K562 (cell line): Measurements from ENCODE around the gene P2RY8. TPM values are rescaled to one million over a fixed set of nuclear protein-coding genes. Genes with fewer than 3 reads are reported as not detected.

ENCODE experiments used
- ATAC-seq: fragments of 200-7000 bp; cut with Tn5 transposase; 3 replicates; pipeline ENCODE4 v1.9.1; 2020; ENCODE audit warnings: moderate library complexity
- BruUV-seq: library from RNA; stranded (reverse); fragments of 400-500 nt; replicated peaks from 2 replicates; lab custom pipeline; 2021; lab: Mats Ljungman, UMichigan
- CTCF ChIA-PET: fragments of 300-600 bp; formaldehyde crosslinking; extraction: SDS; loops from one replicate; lab custom pipeline; 2021; ENCODE audit warnings: low intra/inter-chr PET ratio; lab: Yijun Ruan, JAX
- POLR2A ChIA-PET: fragments of 300-600, 350-650 bp; sonication (Branson Sonifier 250); formaldehyde crosslinking; extraction: SDS; loops from one replicate; lab custom pipeline; 2021; ENCODE audit warnings: antibody characterized with exemption, inconsistent platforms; lab: Yijun Ruan, JAX
- DNase-seq, 4 experiments: peaks; one replicate each; pipeline versions ENCODE4 v3.0.0 to v3.0.0-alpha.2; 2011 to 2018; ENCODE audit warnings: low spot score in 3 of 4, mixed read lengths in 3 of 4; ENCODE audit errors: extremely low read depth in 1 of 4
- FAIRE-seq: peaks from 2 replicates; lab custom pipeline; 2011; peaks lifted over from hg19 to GRCh38; lab: Jason Lieb, UNC
- H2AFZ ChIP-seq: 2 replicates; pipeline ENCODE4 v1.6.0; 2011; ENCODE audit warnings: low read depth, low read length, control low read depth, inconsistent platforms
- H3K27ac ChIP-seq: fragments of 200-600 bp; 3 replicates; pipeline ENCODE4 v1.8.0; 2011; ENCODE audit warnings: low read depth, mild to moderate bottlenecking, control low read depth, inconsistent platforms, low read length, moderate library complexity, mixed read lengths; ENCODE audit errors: extremely low read depth
- H3K27me3 ChIP-seq, 2 experiments: fragments of 300-600 bp in 1 of 2; 2 replicates in 1 of 2; 3 replicates in 1 of 2; pipeline versions ENCODE4 v1.6.0 to v1.8.0; 2011; ENCODE audit warnings: inconsistent platforms in 2 of 2, low read length in 2 of 2, mild to moderate bottlenecking in 1 of 2, mixed read lengths in 1 of 2, moderate library complexity in 1 of 2; ENCODE audit not compliant: control insufficient read depth in 2 of 2, insufficient read depth in 2 of 2
- H3K36me3 ChIP-seq: fragments of 300-600 bp; 3 replicates; pipeline ENCODE4 v1.8.0; 2011; ENCODE audit warnings: mild to moderate bottlenecking, low read length, inconsistent platforms; ENCODE audit not compliant: control insufficient read depth, insufficient read depth
- H3K4me1 ChIP-seq, 2 experiments: fragments of 200-600 bp in 1 of 2; replicated peaks in 1 of 2; 2 replicates in 1 of 2; 3 replicates in 1 of 2; pipeline versions ENCODE4 v1.5.1 to v1.8.0; 2011; ENCODE audit warnings: inconsistent platforms in 2 of 2, low read length in 2 of 2, mild to moderate bottlenecking in 1 of 2, mixed read lengths in 1 of 2, moderate library complexity in 1 of 2; ENCODE audit not compliant: control insufficient read depth in 2 of 2, insufficient read depth in 2 of 2
- H3K4me2 ChIP-seq: 2 replicates; pipeline ENCODE4 v1.6.1; 2011; ENCODE audit warnings: low read length, control low read depth, inconsistent platforms, mixed read lengths; ENCODE audit not compliant: insufficient read depth
- H3K4me3 ChIP-seq: fragments of 200-600 bp; sonication (generic), shearing (Covaris generic); 2 replicates; pipeline ENCODE4 v1.5.1; 2016; ENCODE audit warnings: control low read depth, inconsistent platforms
- H3K79me2 ChIP-seq: fragments of 200-600 bp; 3 replicates; pipeline ENCODE4 v1.8.0; 2011; ENCODE audit warnings: low read length, inconsistent platforms; ENCODE audit not compliant: control insufficient read depth, insufficient read depth
- H3K9ac ChIP-seq, 2 experiments: 2 replicates each; pipeline versions ENCODE4 v1.6.0 to v1.6.1; 2011; ENCODE audit warnings: low read depth in 2 of 2, low read length in 2 of 2, control low read depth in 1 of 2, inconsistent platforms in 1 of 2, mild to moderate bottlenecking in 1 of 2, mixed read lengths in 1 of 2; ENCODE audit not compliant: insufficient read depth in 1 of 2
- H3K9me1 ChIP-seq: one replicate; pipeline ENCODE4 v1.6.0; 2011; ENCODE audit warnings: inconsistent platforms, mild to moderate bottlenecking, low read length, moderate library complexity; ENCODE audit not compliant: control insufficient read depth, insufficient read depth
- H3K9me3 ChIP-seq: replicated peaks from 2 replicates; pipeline ENCODE4 v1.5.1; 2011; ENCODE audit warnings: low read depth, low read length, inconsistent platforms; ENCODE audit not compliant: control insufficient read depth, insufficient read depth
- H4K20me1 ChIP-seq: replicated peaks from 2 replicates; pipeline ENCODE4 v1.6.1; 2011; ENCODE audit warnings: low read length, inconsistent platforms, mixed read lengths; ENCODE audit not compliant: control insufficient read depth, insufficient read depth
- HDGF ChIP-seq: fragments of 450-650 bp; IDR thresholded peaks from 2 replicates; pipeline ENCODE4 v1.6.1; 2016
- KLF10 ChIP-seq: fragments of 250-450 bp; sonication (Bioruptor Pico); IDR thresholded peaks from 2 replicates; pipeline ENCODE4 v1.6.1; 2021; ENCODE audit warnings: matching md5 sums
- WGBS: fragments of 100-300 bp; shearing (Covaris generic); methylation state at CpG from one replicate; pipeline ENCODE4 v1.1.6; 2016; ENCODE audit warnings: low coverage, mixed read lengths; ENCODE audit not compliant: insufficient coverage; ENCODE audit errors: missing lambda C conversion rate; 5-methylcytosine and 5-hydroxymethylcytosine counted together
- in situ Hi-C: fragments of 300-500 bp; cut with MboI; formaldehyde crosslinking; loops from 4 replicates; pipeline ENCODE4 v1.15.0; 2018; ENCODE audit warnings: inconsistent platforms, mixed read lengths
- intact Hi-C: fragments of 100-400 bp; cut with micrococcal nuclease; formaldehyde crosslinking; loops from 2 replicates; pipeline ENCODE4 v1.14.2; 2022
- polyA plus RNA-seq, 8 experiments: library from polyadenylated mRNA; depleted of rRNA in 4 of 8; stranded (reverse) in 5 of 8; unstranded in 3 of 8; fragments of >200 nt; fragmentation: Nextera tagmentation in 2 of 8; fragmentation: Illumina TruSeq in 1 of 8; extraction: Ambion mirVana in 2 of 8; extraction: Trizol in 1 of 8; gene quantifications; 2 replicates each; pipeline versions ENCODE4 v1.2.1 to v1.2.3, GENCODE V29; 2011 to 2014; ENCODE audit warnings: inconsistent platforms in 1 of 8, missing spikeins in 1 of 8
- total RNA-seq, 7 experiments: library from RNA; depleted of rRNA in 6 of 7; stranded (reverse); fragments of >200 nt in 6 of 7; fragmentation: Illumina TruSeq in 2 of 7; extraction: Trizol in 2 of 7; gene quantifications; 2 replicates each; pipeline versions ENCODE4 v1.2.1 to v1.2.3, GENCODE V29; 2011 to 2021; ENCODE audit warnings: low replicate concordance in 1 of 7
- TF ChIP-seq, protein P1 (sequence below): sonication (generic); formaldehyde crosslinking; IDR thresholded peaks from 2 replicates; pipeline ENCODE4 v1.8.1; 2023; ENCODE audit warnings: mild to moderate bottlenecking, missing genetic modification reagents

P2RY8 gene
- total and polyA plus RNA-seq, 9 of the 15 experiments (the other 6 are each of a cell fraction or from before 2014, with no cell fraction given) = 0.04 to 0.69 (median 0.08) TPM; not detected in 3

DNA sequence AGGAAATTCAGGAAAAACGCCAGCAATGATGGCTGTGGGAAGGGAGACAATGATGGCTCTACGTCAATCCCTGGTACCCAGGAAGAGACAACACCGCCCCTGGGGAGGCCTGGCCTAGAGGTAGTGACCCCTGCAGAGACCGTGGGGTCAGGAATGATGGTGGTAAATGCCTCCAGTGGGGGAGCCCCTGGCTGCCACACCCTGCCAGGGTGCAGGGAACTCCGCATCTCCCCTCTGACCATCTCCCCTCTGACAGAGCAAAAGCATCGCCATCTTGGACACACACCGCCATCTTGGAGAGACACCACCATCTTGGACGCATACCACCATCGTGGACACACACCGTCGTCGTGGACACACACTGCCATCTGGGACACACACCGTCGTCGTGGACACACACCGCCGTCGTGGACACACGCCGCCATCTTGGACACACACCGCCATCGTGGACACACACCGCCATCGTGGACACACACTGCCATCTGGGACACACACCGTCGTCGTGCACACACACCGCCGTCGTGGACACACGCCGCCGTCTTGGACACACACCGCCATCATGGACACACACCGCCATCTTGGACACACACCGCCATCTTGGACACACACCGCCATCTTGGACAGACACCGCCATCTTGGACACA lies 94.1 kb downstream of the P2RY8 start:
- in situ Hi-C loops = no loop called here
- Histone ChIP-seq H3K9me3 (no peaks in the 10 kb centered on the region; the same call in 1 of the 2 replicates), H3K4me2 (no peak overlapping the region), H3K79me2 (no peaks in the 10 kb centered on the region)
- no TSS peak for BruUV-seq
- DNase-seq = no peak
- TF ChIP-seq HDGF (no peak), KLF10 (no peak)
- TF ChIP-seq, protein P1, sequence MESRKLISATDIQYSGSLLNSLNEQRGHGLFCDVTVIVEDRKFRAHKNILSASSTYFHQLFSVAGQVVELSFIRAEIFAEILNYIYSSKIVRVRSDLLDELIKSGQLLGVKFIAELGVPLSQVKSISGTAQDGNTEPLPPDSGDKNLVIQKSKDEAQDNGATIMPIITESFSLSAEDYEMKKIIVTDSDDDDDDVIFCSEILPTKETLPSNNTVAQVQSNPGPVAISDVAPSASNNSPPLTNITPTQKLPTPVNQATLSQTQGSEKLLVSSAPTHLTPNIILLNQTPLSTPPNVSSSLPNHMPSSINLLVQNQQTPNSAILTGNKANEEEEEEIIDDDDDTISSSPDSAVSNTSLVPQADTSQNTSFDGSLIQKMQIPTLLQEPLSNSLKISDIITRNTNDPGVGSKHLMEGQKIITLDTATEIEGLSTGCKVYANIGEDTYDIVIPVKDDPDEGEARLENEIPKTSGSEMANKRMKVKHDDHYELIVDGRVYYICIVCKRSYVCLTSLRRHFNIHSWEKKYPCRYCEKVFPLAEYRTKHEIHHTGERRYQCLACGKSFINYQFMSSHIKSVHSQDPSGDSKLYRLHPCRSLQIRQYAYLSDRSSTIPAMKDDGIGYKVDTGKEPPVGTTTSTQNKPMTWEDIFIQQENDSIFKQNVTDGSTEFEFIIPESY (CRISPR knock-in tag) = peak; percentile 20; the same call in 1 of the 2 replicates
- TF ChIP-seq, all 486 proteins: peak for 1
- intact Hi-C loops = no loop called here
- ATAC-seq (no peak), FAIRE-seq (no peak)
- Histone ChIP-seq H3K9me1 (no peaks in the 10 kb centered on the region), H3K27ac (no peak overlapping the region), H3K27me3 (no peaks in the 10 kb centered on the region), H3K4me1 (no peaks in the 10 kb centered on the region; a peak in 1 of 5 replicates), H3K36me3 (peaks cover 8% of the 10 kb centered on the region; the same call in 1 of the 3 replicates), H2AFZ (no peak overlapping the region), H4K20me1 (no peaks in the 10 kb centered on the region), H3K4me3 (no peak overlapping the region), H3K9ac (no peak overlapping the region)
- ChIA-PET CTCF (no interaction called here), POLR2A (no interaction called here)
- WGBS = 67% methylated on average over 1 of the region's 38 CpGs
